ENCODE measurements around the gene XYLT1.

Gene XYLT1

DNA sequence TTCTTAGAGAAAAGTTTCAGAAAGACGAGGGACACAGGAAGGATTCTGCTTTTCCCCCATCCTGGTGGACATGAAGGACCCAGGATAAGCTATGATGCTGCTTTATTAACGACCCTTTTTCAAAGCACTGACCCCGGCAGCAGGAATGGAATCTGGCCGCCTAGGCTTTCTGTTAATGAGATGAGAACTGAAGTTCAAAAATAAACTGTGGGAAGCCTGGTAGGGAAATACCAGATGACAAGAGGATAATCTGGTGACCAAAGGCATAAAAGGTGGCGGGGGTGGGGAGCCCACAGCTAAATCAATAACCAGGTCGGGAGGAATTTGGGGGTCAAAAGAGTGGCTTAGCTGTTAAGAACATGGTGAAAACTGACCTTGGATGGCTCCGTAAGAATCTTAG lies 171.0 kb downstream of the XYLT1 start:
- intact Hi-C loops (cut with DNase I; ENCODE audit: low total_unique reads), result no loop called here
- Histone ChIP-seq H3K4me3 (no peak overlapping the region), H3K36me3 (no peaks in the 10 kb centered on the region), H3K9me3 (no peaks in the 10 kb centered on the region), H3K27me3 (no peaks in the 10 kb centered on the region), H3K4me1 (peaks cover 0 to 35% (median 26%) of the 10 kb centered on the region in 4 donors), H3K27ac (peak overlapping the region in 1 of 2 donors; percentile 14)
- TF ChIP-seq, protein P1, sequence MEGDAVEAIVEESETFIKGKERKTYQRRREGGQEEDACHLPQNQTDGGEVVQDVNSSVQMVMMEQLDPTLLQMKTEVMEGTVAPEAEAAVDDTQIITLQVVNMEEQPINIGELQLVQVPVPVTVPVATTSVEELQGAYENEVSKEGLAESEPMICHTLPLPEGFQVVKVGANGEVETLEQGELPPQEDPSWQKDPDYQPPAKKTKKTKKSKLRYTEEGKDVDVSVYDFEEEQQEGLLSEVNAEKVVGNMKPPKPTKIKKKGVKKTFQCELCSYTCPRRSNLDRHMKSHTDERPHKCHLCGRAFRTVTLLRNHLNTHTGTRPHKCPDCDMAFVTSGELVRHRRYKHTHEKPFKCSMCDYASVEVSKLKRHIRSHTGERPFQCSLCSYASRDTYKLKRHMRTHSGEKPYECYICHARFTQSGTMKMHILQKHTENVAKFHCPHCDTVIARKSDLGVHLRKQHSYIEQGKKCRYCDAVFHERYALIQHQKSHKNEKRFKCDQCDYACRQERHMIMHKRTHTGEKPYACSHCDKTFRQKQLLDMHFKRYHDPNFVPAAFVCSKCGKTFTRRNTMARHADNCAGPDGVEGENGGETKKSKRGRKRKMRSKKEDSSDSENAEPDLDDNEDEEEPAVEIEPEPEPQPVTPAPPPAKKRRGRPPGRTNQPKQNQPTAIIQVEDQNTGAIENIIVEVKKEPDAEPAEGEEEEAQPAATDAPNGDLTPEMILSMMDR (IDR thresholded peaks at IDR 0.05), result no peak
- DNase-seq, result no peak

DNA sequence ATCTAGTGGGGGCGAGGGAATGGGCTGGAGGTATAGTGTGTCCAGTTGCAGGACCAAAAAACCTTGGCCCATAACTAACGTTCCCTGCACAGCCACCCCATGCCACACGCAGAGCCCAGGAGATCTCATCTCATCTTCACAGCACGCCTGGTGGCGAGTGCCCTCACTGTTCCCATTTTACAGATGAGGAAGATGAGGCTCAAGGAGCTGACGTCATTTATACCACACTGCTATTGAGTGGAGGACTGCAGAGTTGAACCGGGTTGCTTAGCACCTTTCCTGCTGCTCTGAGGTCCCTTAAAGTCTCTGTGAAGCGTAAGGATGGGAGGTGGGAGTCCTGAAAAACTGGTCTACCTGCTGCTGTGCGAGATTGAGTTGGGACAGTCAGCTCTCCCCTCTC lies 172.5 kb downstream of the XYLT1 start:
- Histone ChIP-seq H3K27me3 (no peaks in the 10 kb centered on the region), H3K27ac (no peak overlapping the region), H3K9me3 (no peaks in the 10 kb centered on the region), H3K4me1 (peaks cover 0 to 38% (median 19%) of the 10 kb centered on the region in 4 donors), H3K36me3 (no peaks in the 10 kb centered on the region), H3K4me3 (no peak overlapping the region)
- TF ChIP-seq, protein P1 (IDR thresholded peaks at IDR 0.05), result no peak
- DNase-seq, result no peak
- intact Hi-C loops (cut with DNase I; ENCODE audit: low total_unique reads), result no loop called here

DNA sequence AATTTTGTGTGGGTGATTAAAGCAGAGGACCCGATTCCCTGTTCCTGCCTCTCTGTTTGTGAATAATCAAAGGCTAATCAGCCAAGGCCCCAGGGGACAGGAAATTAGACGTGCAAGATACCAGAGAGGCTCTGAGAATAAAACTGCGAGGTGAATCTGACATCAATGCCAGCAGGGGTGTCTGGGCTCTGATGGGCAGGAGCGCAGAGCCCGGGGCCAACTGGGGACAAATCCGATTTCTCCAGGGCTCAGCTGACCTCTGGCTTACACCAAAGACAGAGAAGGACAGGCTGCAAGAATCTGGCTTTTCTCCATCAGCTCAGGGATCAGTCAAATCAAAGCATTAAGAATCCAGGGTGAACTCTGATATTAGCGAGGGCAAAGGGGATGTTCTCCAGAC lies 174.3 kb downstream of the XYLT1 start:
- intact Hi-C loops (cut with DNase I; ENCODE audit: low total_unique reads), result no loop called here
- H3K4me1 ChIP-seq, result peaks cover 0 to 38% (median 19%) of the 10 kb centered on the region in 4 donors
- no peak overlapping the region for H3K4me3 ChIP-seq
- no peaks in the 10 kb centered on the region for H3K27me3 ChIP-seq
- TF ChIP-seq, protein P1 (IDR thresholded peaks at IDR 0.05), result no peak
- DNase-seq, result no peak
- H3K9me3 ChIP-seq, result no peaks in the 10 kb centered on the region
- peak overlapping the region; percentile 63 to 72 for H3K27ac ChIP-seq
- no peaks in the 10 kb centered on the region for H3K36me3 ChIP-seq

DNA sequence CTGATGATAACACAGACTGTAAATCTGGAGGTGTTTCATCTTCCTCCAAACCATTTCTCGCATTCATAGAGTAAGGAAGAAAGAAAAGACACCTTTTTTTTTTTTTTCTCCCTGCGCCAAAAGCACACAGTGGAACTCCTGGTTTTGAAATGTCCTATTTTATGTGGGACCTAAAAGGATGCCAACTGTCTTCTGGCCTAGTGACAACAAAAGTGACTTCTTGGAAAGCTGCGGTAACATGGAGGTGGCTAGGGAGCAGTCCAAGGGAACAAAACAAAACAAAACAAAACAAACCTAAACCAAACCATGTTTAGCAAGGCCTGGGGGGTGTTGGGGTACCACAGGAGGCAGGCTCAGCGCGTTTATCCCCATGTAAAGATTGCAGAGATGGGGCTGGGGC lies 174.8 kb downstream of the XYLT1 start:
- Histone ChIP-seq H3K36me3 (no peaks in the 10 kb centered on the region), H3K27ac (peak overlapping the region; percentile 63 to 72), H3K9me3 (no peaks in the 10 kb centered on the region), H3K4me3 (no peak overlapping the region), H3K4me1 (peaks cover 0 to 38% (median 19%) of the 10 kb centered on the region in 4 donors), H3K27me3 (no peaks in the 10 kb centered on the region)
- DNase-seq, result no peak
- intact Hi-C loops (cut with DNase I; ENCODE audit: low total_unique reads), result no loop called here
- TF ChIP-seq, protein P1 (IDR thresholded peaks at IDR 0.05), result no peak

DNA sequence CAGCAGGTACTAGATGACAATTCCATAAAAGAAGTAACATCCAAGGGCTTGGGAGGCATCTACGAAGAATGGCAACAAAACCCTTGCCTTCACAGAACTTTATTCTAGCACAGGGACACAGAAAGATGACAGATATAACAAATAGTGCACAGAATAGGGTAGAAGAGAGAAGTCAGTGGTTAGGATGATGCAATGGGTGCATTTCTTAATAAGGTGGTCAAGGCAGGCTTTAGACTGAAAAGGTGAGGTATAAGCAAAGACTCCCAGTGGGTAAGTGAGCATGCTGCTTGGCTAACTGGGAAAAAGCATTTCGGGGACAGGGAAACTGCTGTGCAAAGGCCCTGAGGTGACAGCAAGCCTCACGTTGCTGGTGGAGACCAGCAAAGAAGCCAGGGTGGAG lies 175.9 kb downstream of the XYLT1 start:
- intact Hi-C loops (cut with DNase I; ENCODE audit: low total_unique reads), result no loop called here
- no peak for DNase-seq
- Histone ChIP-seq H3K9me3 (no peaks in the 10 kb centered on the region), H3K27me3 (no peaks in the 10 kb centered on the region), H3K36me3 (no peaks in the 10 kb centered on the region), H3K4me3 (no peak overlapping the region), H3K4me1 (peaks cover 0 to 49% (median 24%) of the 10 kb centered on the region in 4 donors), H3K27ac (peak overlapping the region; percentile 49 to 53)
- TF ChIP-seq, protein P1 (IDR thresholded peaks at IDR 0.05), result no peak

Data from tibial artery (tissue), 4 donors.